Karpas-422 (cell line): Measurements from ENCODE around the gene HLA-DOB. TPM values are rescaled to one million over a fixed set of nuclear protein-coding genes. Genes with fewer than 3 reads are reported as not detected.
A peak's percentile ranks its signal among the peaks of the same experiment; 100 is the strongest.

Experiments
- DNase-seq: peaks from one replicate; pipeline ENCODE4 v3.0.0-alpha.2; 2015
- H2AFZ ChIP-seq: fragments of 200-600 bp; sonication (generic); 2 replicates; pipeline ENCODE4 v1.6.1; 2014; ENCODE audit warnings: antibody characterized with exemption, low read length, mixed read lengths
- H3K27ac ChIP-seq: fragments of 200-600 bp; sonication (generic); 2 replicates; pipeline ENCODE4 v1.5.1; 2014; ENCODE audit warnings: mild to moderate bottlenecking, low read length, moderate library complexity
- H3K27me3 ChIP-seq: fragments of 200-600 bp; sonication (generic); 2 replicates; pipeline ENCODE4 v1.6.1; 2014; ENCODE audit warnings: low read length, mixed read lengths
- H3K36me3 ChIP-seq: fragments of 200-600 bp; sonication (generic); 2 replicates; pipeline ENCODE4 v1.6.1; 2014; ENCODE audit warnings: low read length, mixed read lengths; ENCODE audit not compliant: insufficient read depth
- H3K4me1 ChIP-seq: fragments of 200-600 bp; sonication (generic); 2 replicates; pipeline ENCODE4 v1.6.1; 2014; ENCODE audit warnings: mild to moderate bottlenecking, low read length, mixed read lengths
- H3K4me2 ChIP-seq: fragments of 200-600 bp; sonication (generic); 2 replicates; pipeline ENCODE4 v1.6.1; 2014; ENCODE audit warnings: low read length, low read depth, mild to moderate bottlenecking; ENCODE audit not compliant: poor library complexity, severe bottlenecking
- H3K4me3 ChIP-seq: fragments of 200-600 bp; sonication (generic); 2 replicates; pipeline ENCODE4 v1.5.1; 2014; ENCODE audit warnings: mild to moderate bottlenecking, antibody characterized with exemption, low read length, mixed read lengths
- H3K79me2 ChIP-seq: fragments of 200-600 bp; sonication (generic); 2 replicates; pipeline ENCODE4 v1.6.1; 2014; ENCODE audit warnings: mild to moderate bottlenecking, low read length, mixed read lengths
- H3K9ac ChIP-seq: fragments of 200-600 bp; sonication (generic); 2 replicates; pipeline ENCODE4 v1.6.0; 2014; ENCODE audit warnings: low read length
- H3K9me2 ChIP-seq: fragments of 200-600 bp; sonication (generic), shearing (Covaris generic); replicated peaks from 2 replicates; pipeline ENCODE4 v1.6.0; 2014; ENCODE audit warnings: mild to moderate bottlenecking, low read length, moderate library complexity; ENCODE audit not compliant: insufficient read depth
- H3K9me3 ChIP-seq: fragments of 300-700, 200-600 bp; sonication (generic); 2 replicates; pipeline ENCODE4 v1.6.1; 2014; ENCODE audit warnings: low read length, mixed read lengths
- H4K20me1 ChIP-seq: fragments of 200-600 bp; sonication (generic); 2 replicates; pipeline ENCODE4 v1.6.1; 2014; ENCODE audit warnings: mild to moderate bottlenecking, antibody characterized with exemption, low read length, low read depth; ENCODE audit not compliant: insufficient read depth
- total RNA-seq: library from RNA; depleted of rRNA; stranded (reverse); fragments of >200 nt; shearing (Covaris generic); gene quantifications from 2 replicates; pipeline ENCODE4 v1.2.3, GENCODE V29; 2014; ENCODE audit warnings: low replicate concordance; rRNA removed

HLA-DOB gene
- 77.3 and 91.6 TPM in 2 replicates for total RNA-seq

DNA sequence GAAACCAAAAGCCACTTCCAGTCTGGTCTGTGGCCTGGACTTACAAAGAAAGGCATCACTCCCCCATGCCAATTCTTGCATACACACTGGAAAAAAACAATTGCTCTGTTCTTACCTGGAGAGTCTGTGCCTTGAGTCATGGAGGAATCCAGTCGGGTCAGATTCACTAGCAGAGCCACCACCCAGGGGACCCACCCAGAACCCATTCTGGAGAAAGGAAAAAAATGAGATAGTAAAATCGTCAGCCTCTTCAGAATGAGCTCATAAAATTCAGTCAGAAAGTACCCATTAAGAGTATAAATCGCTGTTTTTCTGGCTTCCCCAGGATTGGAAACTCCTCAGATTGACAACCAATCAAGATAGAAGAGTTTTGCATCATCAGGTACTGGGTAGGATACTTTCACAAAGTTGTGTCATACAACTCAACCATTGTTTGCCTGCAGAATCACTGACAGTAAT, at the start of gene HLA-DOB:
Gene HLA-DOB, minus strand, starts transcription at position 257 of the 459 bp plus-strand sequence. Its CDS starts 51 bp downstream, at position 206.
- no peaks in the 10 kb centered on the region for H3K9me2 ChIP-seq
- H3K4me1 ChIP-seq, result peaks cover 77% of the 10 kb centered on the region
- peak; percentile 91 for DNase-seq
- H2AFZ ChIP-seq, result peak within 1 kb of the TSS; percentile 22; the same call in 1 of the 2 replicates
- peak within 1 kb of the TSS; percentile 76 for H3K9ac ChIP-seq
- peak within 1 kb of the TSS; percentile 82 for H3K4me2 ChIP-seq
- H3K27ac ChIP-seq, result peak within 1 kb of the TSS; percentile 96
- H3K4me3 ChIP-seq, result peak within 1 kb of the TSS; percentile 68
- peaks cover 8% of the 10 kb centered on the region for H3K36me3 ChIP-seq
- H3K9me3 ChIP-seq, result no peaks in the 10 kb centered on the region
- H4K20me1 ChIP-seq, result no peaks in the 10 kb centered on the region
- H3K79me2 ChIP-seq, result peaks cover 9% of the 10 kb centered on the region
- H3K27me3 ChIP-seq, result no peaks in the 10 kb centered on the region

DNA sequence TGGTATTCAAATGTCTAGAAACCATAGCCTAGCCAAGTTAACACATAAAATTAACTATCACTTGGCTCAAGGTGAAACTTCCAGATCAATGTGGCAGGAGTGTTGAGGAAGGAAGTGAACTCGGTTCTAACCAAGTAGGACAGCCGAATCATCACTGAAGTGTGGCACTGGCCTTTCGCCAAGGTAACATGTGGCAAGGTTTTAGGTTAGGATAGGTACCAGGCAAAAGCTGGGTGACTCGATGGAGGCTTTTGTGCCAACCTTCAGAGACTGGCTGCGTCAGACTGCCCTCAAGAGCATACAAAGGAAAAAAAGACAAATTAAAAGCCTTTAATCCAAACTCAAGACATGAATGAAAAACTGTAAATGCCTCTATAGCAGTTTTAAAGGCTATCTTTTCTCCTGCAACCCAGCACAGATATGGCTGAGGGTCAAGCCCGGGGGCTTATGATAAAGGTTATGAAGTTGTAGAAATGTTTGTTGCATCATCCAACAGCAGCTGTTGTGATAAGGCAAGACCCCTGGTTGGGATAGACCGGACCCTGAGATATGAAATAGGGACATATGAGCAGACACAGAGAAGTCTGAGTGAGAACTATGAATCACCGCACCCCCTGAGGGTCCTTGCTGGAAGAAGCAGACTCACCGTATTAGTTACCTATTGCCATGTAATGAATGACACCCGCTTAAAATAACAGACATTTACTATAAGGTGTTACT, 49.1 kb upstream of the HLA-DOB start:
- Histone ChIP-seq H3K4me1 (peaks cover 32% of the 10 kb centered on the region), H3K4me2 (peak overlapping the region; percentile 80), H4K20me1 (no peaks in the 10 kb centered on the region), H3K36me3 (no peaks in the 10 kb centered on the region; the same call in 1 of the 2 replicates), H3K9ac (peak overlapping the region; percentile 9; the same call in 1 of the 2 replicates), H3K9me2 (no peaks in the 10 kb centered on the region), H3K4me3 (peak overlapping the region; percentile 49; the same call in 1 of the 2 replicates), H3K27ac (peak overlapping the region; percentile 94), H3K9me3 (no peaks in the 10 kb centered on the region), H2AFZ (peak overlapping the region; percentile 64; the same call in 1 of the 2 replicates), H3K27me3 (no peaks in the 10 kb centered on the region), H3K79me2 (no peaks in the 10 kb centered on the region)
- DNase-seq, result no peak

DNA sequence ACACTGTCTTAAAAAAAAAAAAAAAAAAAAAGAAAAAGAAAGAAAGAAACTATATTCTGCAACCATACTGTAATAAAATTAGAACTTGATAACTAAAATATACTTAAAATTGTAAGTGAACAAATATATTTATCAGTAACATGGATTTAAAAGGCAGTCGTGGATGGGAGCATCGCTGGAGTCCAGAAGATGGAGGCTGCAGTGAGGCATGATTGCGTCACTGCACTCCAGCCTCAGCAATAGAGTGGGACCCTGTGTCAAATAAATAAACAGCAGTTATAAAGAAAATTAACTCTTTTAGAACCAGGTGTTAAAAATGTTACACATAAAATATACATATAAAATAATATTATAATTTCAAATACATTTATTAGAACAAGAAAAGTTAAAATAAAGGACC, 45.9 kb upstream of the HLA-DOB start:
- no peak overlapping the region for H3K9ac ChIP-seq
- H3K9me3 ChIP-seq, result no peaks in the 10 kb centered on the region
- H3K27me3 ChIP-seq, result no peaks in the 10 kb centered on the region
- H3K9me2 ChIP-seq, result no peaks in the 10 kb centered on the region
- peaks cover 16% of the 10 kb centered on the region for H3K36me3 ChIP-seq
- H3K27ac ChIP-seq, result no peak overlapping the region
- H4K20me1 ChIP-seq, result no peaks in the 10 kb centered on the region
- H2AFZ ChIP-seq, result no peak overlapping the region
- no peak overlapping the region for H3K4me2 ChIP-seq
- DNase-seq, result no peak
- no peaks in the 10 kb centered on the region; the same call in 1 of the 2 replicates for H3K79me2 ChIP-seq
- no peak overlapping the region for H3K4me3 ChIP-seq
- H3K4me1 ChIP-seq, result peaks cover 27% of the 10 kb centered on the region

DNA sequence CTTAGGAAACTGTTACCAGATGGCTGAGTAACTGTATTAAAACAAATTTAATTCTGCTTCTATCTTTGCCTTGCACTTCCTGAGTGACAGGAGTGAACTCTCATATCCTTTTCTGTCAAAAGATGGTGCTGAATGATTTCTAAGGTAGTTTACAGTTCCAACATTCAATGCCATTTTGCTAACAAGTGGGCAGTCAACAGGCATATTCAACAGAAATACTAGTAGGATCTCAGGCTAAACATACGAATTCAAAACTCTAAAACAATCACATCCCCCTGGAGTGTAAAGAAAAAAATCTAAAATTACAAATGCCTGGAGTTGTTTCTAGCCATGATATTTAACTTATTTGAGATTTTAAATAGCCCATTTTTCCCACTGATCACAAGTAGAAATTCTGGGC, 43.9 kb upstream of the HLA-DOB start:
- peaks cover 20% of the 10 kb centered on the region for H3K4me1 ChIP-seq
- no peaks in the 10 kb centered on the region for H4K20me1 ChIP-seq
- H3K9me2 ChIP-seq, result no peaks in the 10 kb centered on the region
- peaks cover 14% of the 10 kb centered on the region for H3K79me2 ChIP-seq
- no peak overlapping the region for H2AFZ ChIP-seq
- H3K4me3 ChIP-seq, result no peak overlapping the region
- no peaks in the 10 kb centered on the region for H3K27me3 ChIP-seq
- H3K9ac ChIP-seq, result no peak overlapping the region
- no peaks in the 10 kb centered on the region for H3K9me3 ChIP-seq
- no peak overlapping the region for H3K4me2 ChIP-seq
- no peak for DNase-seq
- H3K27ac ChIP-seq, result 0 out of 2 replicates have a peak overlapping the region, but pooled peaks have one; percentile 6
- H3K36me3 ChIP-seq, result peaks cover 22% of the 10 kb centered on the region

DNA sequence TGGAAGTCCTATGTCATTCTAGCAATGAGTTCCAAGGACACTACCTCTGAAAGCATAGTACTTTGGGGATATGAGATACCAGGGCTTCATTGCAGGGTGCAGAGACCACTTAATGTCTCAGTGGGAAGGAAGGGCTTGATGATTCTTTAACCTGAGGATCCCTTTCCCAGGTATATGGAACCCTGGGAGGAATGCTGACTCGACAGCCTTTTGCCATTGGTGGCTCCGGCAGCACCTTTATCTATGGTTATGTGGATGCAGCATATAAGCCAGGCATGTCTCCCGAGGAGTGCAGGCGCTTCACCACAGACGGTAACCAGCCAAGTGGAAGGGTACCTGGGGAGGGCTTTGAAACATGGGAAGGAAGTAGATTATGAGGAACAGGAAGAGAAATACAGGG, 41.4 kb upstream of the HLA-DOB start:
- H3K27me3 ChIP-seq, result no peaks in the 10 kb centered on the region
- DNase-seq, result no peak
- peaks cover 37% of the 10 kb centered on the region for H3K79me2 ChIP-seq
- no peaks in the 10 kb centered on the region for H4K20me1 ChIP-seq
- H2AFZ ChIP-seq, result no peak overlapping the region
- H3K9me2 ChIP-seq, result no peaks in the 10 kb centered on the region
- H3K9ac ChIP-seq, result no peak overlapping the region
- no peak overlapping the region for H3K4me3 ChIP-seq
- H3K27ac ChIP-seq, result no peak overlapping the region
- H3K9me3 ChIP-seq, result no peaks in the 10 kb centered on the region
- peaks cover 22% of the 10 kb centered on the region for H3K4me1 ChIP-seq
- no peak overlapping the region for H3K4me2 ChIP-seq
- peaks cover 22% of the 10 kb centered on the region for H3K36me3 ChIP-seq

DNA sequence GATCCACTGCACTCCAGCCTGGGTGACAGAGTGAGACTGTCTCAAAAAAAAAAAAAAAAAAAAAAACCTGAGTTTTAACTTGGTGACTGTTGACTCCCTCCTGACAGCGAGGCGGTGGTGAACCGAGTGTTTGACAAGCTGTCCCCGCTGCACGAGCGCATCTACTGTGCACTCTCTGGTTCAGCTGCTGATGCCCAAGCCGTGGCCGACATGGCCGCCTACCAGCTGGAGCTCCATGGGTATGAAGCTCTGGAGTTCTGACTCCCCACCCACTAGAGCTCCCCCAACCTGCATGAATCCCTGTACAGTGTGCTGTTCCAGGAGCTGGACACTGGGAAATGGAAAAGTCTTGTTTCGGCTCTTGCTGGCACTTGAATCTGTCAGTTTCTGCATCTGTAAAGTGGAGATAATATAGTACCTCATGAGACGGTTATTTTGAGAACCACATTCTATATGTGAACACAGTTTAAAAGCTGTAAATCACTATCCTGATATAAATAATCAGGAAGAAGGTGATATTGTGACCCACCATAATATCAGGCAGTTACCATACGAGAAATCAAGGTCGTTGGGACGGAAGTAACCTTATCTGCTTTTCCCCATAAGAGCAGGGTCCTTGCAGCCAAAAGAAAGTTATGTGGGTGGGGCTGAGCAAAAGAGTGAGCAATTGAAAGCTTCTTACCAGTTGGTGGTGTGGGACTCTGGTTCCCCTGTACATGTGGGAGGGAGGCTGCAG, 40.5 kb upstream of the HLA-DOB start:
- peaks cover 22% of the 10 kb centered on the region for H3K36me3 ChIP-seq
- H3K9me2 ChIP-seq, result no peaks in the 10 kb centered on the region
- H3K4me3 ChIP-seq, result no peak overlapping the region
- H3K9me3 ChIP-seq, result no peaks in the 10 kb centered on the region
- no peak overlapping the region for H2AFZ ChIP-seq
- H3K27ac ChIP-seq, result no peak overlapping the region
- H3K79me2 ChIP-seq, result peaks cover 46% of the 10 kb centered on the region
- no peak overlapping the region for H3K4me2 ChIP-seq
- H4K20me1 ChIP-seq, result no peaks in the 10 kb centered on the region
- peaks cover 22% of the 10 kb centered on the region for H3K4me1 ChIP-seq
- H3K9ac ChIP-seq, result no peak overlapping the region; the same call in 1 of the 2 replicates
- H3K27me3 ChIP-seq, result no peaks in the 10 kb centered on the region
- no peak for DNase-seq

DNA sequence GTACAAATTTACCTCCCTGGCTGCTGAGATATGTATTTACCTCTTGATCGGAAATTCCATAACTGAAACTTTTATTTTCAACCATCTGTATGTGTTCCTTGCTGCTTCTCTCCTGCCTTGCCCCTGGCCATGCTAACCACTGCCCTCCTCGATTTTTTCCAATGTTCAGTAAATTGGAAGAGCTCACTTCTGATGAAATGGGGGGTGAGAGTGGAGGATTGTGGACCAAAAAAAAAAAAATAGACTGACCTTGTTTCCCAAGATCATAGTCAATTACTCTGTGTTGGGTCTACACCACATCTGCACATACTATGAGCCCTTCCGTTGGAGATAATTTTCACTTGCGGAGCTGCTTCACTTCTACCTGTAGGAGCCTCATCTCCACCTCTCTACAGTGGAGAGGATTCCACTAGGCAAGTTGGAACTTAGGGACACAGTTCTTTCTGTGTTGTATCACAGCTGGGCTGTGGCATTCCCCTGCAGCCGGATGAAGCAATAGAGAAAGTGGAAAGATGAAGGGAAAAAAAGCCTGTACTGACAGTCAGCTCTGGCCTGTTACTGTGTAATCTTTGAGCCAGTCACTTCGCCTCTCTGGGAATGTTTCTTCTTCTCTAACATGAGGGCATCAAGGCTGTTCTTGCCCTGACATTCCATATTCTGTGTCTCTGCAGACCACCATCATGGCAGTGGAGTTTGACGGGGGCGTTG, 38.8 kb upstream of the HLA-DOB start:
- Histone ChIP-seq H3K79me2 (peaks cover 63% of the 10 kb centered on the region), H4K20me1 (no peaks in the 10 kb centered on the region), H3K9me3 (no peaks in the 10 kb centered on the region), H3K4me1 (peaks cover 37% of the 10 kb centered on the region), H3K27ac (peak overlapping the region; percentile 85), H3K4me3 (peak overlapping the region; percentile 81), H3K27me3 (no peaks in the 10 kb centered on the region), H3K9me2 (no peaks in the 10 kb centered on the region), H3K36me3 (peaks cover 33% of the 10 kb centered on the region), H2AFZ (no peak overlapping the region), H3K9ac (peak overlapping the region; percentile 98), H3K4me2 (peak overlapping the region; percentile 87)
- no peak for DNase-seq
